Fibroblast of lung (primary cell): ENCODE measurements around the gene TBL1XR1.
"Not testable (repeated sequence)": the region's sequence is repeated elsewhere in the genome, so short reads cannot be mapped to it uniquely, and the experiment has no call there.

Source experiments
- CTCF ChIP-seq, 2 donors: IDR thresholded peaks in 1 of 2; conservative IDR thresholded peaks in 1 of 2; 1 replicate in 1 of 2; 2 replicates in 1 of 2; pipeline ENCODE4 v1.5.1; 2011 to 2012; ENCODE audit warnings: low read length in 2 of 2, control low read depth in 1 of 2, inconsistent platforms in 1 of 2, low read depth in 1 of 2, mild to moderate bottlenecking in 1 of 2
- EZH2 ChIP-seq: IDR thresholded peaks from 2 replicates; pipeline ENCODE4 v1.5.1; 2012; ENCODE audit warnings: low read length, control low read depth, mild to moderate bottlenecking; ENCODE audit errors: missing control alignments

GRCh38 chr3:177190184-177190583 is 7.1 kb downstream of the TBL1XR1 start:
- not testable (repeated sequence) for TF ChIP-seq CTCF (conservative IDR thresholded peaks at IDR 0.05 in 1 of 2, IDR thresholded peaks at IDR 0.05 in 1 of 2; ENCODE audit: low read depth in 1 of 2, low read length in 2 of 2); EZH2
